Activated gamma-delta T cell (primary cell): ENCODE results near the gene FGG.

Experiments used
- DNase-seq: peaks from one replicate; lab custom pipeline; 2025; lab: John Stamatoyannopoulos, UW

Gene FGG

DNA sequence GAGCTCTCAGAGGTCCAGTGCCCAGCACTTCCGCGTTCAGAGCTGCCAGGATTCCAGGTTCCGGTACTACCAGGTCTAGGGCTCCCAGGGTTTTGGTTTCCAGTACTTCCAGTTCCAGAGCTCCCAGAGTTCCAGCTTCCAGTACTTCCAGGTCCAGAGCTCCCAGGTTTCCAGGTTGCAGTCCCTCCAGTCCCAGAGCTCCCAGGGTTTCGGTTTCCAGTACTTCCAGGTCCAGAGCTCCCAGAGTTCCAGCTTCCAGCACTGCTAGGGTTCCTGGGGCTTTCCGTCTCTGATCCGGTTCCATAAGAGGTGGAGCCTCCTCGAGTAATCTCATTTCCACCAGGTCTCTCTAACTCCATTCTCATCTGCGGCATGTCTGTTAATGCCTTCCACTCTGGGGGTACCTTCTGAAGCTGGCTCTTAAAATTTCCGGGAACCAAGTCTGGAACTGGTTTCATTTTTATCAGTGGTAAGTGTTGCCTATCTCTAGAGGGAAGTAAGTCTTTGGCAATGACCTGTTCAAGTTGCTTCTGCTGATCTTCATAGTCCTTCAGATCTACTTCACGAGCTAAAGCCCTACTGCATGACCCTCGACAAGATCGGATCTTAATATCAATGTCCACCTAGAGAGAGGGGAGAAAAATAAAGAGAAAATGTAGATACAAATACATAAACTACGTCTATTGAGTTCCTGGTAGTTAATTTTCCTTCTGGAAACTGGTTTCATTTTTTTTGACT, 26.0 kb downstream of the FGG start:
- no peak for DNase-seq

DNA sequence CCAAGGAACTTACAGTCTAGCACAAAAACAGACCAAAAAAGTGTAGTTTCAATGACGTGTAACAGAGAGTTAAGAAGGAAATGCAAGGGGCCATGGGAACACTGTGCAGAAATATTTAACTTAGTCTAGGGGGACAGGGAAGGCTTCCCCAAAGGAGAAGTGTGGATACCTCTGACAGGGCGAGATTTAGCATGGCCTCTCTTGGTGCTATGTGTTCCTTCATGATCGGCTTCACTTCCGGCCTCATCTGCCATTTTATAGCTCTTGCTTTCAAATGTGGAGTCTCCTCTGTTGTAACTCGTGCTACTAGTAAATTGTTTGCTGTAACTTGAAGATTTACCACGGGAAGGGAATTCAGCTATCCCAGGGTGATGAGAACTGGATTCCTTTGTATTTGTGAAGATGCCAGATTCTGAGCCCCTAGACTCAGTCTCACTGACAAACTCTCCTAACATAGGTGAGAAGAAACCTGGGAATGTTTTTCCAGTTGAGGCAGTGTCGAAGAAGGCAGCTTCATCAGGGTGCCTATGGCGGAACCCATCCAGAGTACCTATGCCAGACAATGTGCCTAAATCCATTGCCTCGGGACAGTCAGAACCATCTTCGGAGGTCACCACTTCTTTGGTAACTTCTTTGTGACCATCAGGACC, 27.0 kb downstream of the FGG start:
- DNase-seq = no peak

- no peak for DNase-seq
Measured at GRCh38 chr4:154584259-154584658, 28.2 kb downstream of the FGG start.

- no peak for DNase-seq
Measured at GRCh38 chr4:154583677-154584076, 28.8 kb downstream of the FGG start.

GRCh38 chr4:154583230-154583629, 29.2 kb downstream of the FGG start:
- no peak for DNase-seq

GRCh38 chr4:154582723-154583122, 29.7 kb downstream of the FGG start:
- DNase-seq = no peak

- DNase-seq = no peak
Measured at GRCh38 chr4:154579927-154580326, 32.5 kb downstream of the FGG start.

DNA sequence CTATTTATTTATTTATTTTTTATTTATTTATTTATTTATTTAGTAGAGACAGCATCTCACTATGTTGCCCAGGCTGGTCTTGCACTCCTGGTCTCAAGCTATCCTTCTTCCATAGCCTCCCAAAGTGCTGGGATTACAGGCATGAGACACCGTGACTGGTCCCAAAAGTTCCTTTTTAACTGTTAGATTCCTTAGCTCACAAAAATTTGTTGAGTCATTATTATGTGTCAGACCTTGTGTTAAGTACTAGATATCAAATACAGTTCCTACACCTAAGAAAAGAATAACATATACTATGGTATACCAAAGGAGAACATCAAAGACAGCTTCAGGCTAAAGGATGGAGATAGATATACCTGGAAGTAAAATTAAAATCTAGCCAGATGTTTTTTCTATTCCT, 33.5 kb downstream of the FGG start:
- no peak for DNase-seq

- DNase-seq = no peak
Measured at GRCh38 chr4:154577324-154577723, 35.1 kb downstream of the FGG start.

DNA sequence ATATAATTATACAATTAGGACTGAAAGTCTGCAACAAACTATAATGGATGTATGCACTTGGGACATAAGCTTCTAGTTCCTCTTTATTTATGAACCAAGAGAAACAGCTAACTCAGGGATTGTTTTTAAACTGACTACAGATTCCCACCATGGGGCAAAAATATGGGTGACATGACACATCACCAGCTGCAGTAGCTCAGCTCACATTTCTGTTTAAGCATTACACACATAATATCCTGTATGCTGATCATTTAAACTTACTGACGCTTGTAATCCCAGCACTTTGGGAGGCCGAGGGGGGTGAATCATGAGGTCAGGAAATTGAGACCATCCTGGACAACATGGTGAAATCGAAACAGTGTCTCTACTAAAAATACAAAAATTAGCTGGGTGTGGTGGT, 38.1 kb downstream of the FGG start:
- DNase-seq = no peak

GRCh38 chr4:154573190-154573870, 39.1 kb downstream of the FGG start:
- no peak for DNase-seq

GRCh38 chr4:154569584-154569983, 42.9 kb downstream of the FGG start:
- no peak for DNase-seq

- DNase-seq = no peak
Measured at GRCh38 chr4:154569028-154569427, 43.4 kb downstream of the FGG start.

DNA sequence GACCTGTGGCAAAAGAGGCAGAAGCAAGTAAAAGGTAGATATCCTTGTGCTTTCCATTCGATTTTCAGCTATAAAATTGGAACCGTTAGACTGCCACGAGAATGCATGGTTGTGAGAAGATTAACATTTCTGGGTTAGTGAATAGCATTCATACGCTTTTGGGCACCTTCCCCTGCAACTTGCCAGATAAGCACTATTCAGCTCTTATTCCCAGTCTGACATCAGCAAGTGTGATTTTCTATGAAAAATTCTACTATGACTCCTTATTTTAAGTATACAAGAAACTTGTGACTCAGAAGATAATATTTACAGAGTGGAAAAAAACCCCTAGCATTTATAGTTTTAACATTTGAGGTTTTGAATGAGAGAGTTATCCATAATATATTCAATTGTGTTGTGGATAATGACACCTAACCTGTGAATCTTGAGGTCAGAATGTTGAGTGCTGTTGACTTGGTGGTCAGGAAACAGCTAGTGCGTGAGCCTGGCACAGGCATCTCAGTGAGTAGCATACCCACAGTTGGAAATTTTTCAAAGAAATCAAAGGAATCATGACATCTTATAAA, 45.7 kb downstream of the FGG start:
- no peak for DNase-seq

- no peak for DNase-seq
Measured at GRCh38 chr4:154565704-154566103, 46.8 kb downstream of the FGG start.

GRCh38 chr4:154564311-154564710, 48.1 kb downstream of the FGG start:
- no peak for DNase-seq

GRCh38 chr4:154562697-154563254, 49.7 kb downstream of the FGG start, which contains the start of gene FGB:
TSS of gene FGB (plus strand) at chr4:154563011. CDS start at chr4:154563019, 8 bp downstream.
- no peak for DNase-seq

GRCh38 chr4:154560824-154561231, 51.6 kb downstream of the FGG start:
- no peak for DNase-seq

GRCh38 chr4:154560419-154560801, 52.0 kb downstream of the FGG start:
- DNase-seq = no peak

DNA sequence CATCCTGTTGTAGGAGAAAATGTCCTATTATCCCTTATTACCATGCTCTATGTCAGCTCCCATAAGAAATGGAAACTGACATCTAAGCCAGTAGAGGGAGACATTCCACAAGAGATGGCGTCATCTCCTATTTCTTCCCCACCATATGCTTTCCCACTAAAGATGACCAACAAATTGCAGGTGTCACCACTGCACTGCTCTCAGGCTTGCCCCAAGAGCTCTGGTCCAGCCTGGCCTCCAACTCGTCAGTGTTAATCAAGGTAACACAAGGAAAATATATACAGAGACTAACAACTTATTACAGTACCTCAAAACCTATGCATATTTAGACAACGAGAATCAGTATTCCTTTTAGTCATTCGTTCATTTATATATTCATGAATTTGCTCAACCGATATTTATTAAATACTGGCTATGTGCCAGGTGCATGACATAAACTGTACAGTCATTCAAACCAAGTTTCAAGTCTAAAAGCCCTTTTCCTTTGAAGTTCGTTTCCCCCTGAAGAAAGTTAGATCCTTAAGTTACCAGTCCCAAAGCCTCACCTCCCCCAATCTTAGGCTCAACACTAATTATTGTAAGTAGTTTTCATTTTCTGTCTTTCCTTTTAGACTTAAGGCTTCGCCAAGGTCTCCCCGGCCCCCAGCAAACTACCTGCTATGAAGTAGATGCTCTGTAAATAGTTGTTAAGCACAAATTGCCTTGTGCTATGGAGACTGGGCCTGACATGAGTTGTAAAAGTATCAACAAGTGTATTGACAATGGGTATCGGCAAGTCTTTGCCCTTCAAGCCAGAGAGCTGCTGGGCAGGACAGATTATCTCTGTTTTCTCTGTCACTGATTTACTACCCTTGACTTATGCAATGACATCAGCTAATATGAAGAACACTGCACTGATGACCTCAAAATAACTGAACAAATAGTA, 52.7 kb downstream of the FGG start:
- DNase-seq = no peak

- DNase-seq = no peak
Measured at GRCh38 chr4:154559141-154559493, 53.3 kb downstream of the FGG start.
